IMR-90 (cell line): ENCODE results near the gene PATJ. TPM values are rescaled to one million over a fixed set of nuclear protein-coding genes. Genes with fewer than 3 reads are reported as not detected.

Experiments
- ATAC-seq: fragments of 200-7000 bp; cut with Tn5 transposase; 2 replicates; pipeline ENCODE4 v1.9.1; 2020; ENCODE audit warnings: low read depth, mild to moderate bottlenecking, moderate library complexity
- BruUV-seq: library from RNA; stranded (reverse); fragments of 400-500 nt; replicated peaks from 2 replicates; lab custom pipeline; 2021; lab: Mats Ljungman, UMichigan
- CTCF ChIA-PET: fragments of 300-600 bp; formaldehyde crosslinking; extraction: SDS; loops from one replicate; lab custom pipeline; 2021; ENCODE audit warnings: antibody characterized with exemption; lab: Yijun Ruan, JAX
- POLR2A ChIA-PET: fragments of 300-600 bp; sonication (Branson Sonifier 250); formaldehyde crosslinking; loops from one replicate; lab custom pipeline; 2022; ENCODE audit warnings: antibody characterized with exemption; ENCODE audit not compliant: unreplicated experiment; lab: Charles Lee
- DNase-seq: peaks from one replicate; pipeline ENCODE4 v3.0.0; 2013
- H2AFZ ChIP-seq: replicated peaks from 2 replicates; pipeline ENCODE3; 2013; ENCODE audit warnings: low read length, mild to moderate bottlenecking; ENCODE audit not compliant: poor library complexity
- H2AK5ac ChIP-seq: 2 replicates; pipeline ENCODE4 v1.6.1; 2013; ENCODE audit warnings: low read depth, low read length, inconsistent platforms
- H2AK9ac ChIP-seq: replicated peaks from 2 replicates; pipeline ENCODE3; 2013; ENCODE audit warnings: mild to moderate bottlenecking, low read depth, low read length, moderate library complexity; ENCODE audit not compliant: poor library complexity
- H2BK120ac ChIP-seq: 2 replicates; pipeline ENCODE4 v1.6.1; 2013; ENCODE audit warnings: low read depth, low read length, inconsistent platforms
- H2BK15ac ChIP-seq: 3 replicates; pipeline ENCODE4 v1.6.1; 2013; ENCODE audit warnings: low read depth, low read length, inconsistent platforms
- H2BK20ac ChIP-seq: 2 replicates; pipeline ENCODE4 v1.6.1; 2013; ENCODE audit warnings: low read depth, mild to moderate bottlenecking, inconsistent platforms, low read length, moderate library complexity
- H2BK5ac ChIP-seq: 2 replicates; pipeline ENCODE4 v1.6.1; 2013; ENCODE audit warnings: mild to moderate bottlenecking, low read depth, low read length, inconsistent platforms; ENCODE audit not compliant: poor library complexity, severe bottlenecking
- H3K14ac ChIP-seq: replicated peaks from 2 replicates; pipeline ENCODE4 v1.6.1; 2013; ENCODE audit warnings: low read depth, low read length, inconsistent platforms
- H3K18ac ChIP-seq: 2 replicates; pipeline ENCODE4 v1.6.1; 2013; ENCODE audit warnings: low read depth, low read length, control low read depth
- H3K23ac ChIP-seq: 2 replicates; pipeline ENCODE4 v1.6.1; 2013; ENCODE audit warnings: low read depth, low read length, inconsistent platforms
- H3K27ac ChIP-seq: 2 replicates; pipeline ENCODE4 v1.5.1; 2013; ENCODE audit warnings: mild to moderate bottlenecking, control low read depth, low read length; ENCODE audit not compliant: insufficient read depth
- H3K27me3 ChIP-seq: 2 replicates; pipeline ENCODE4 v1.6.1; 2013; ENCODE audit warnings: low read length; ENCODE audit not compliant: control insufficient read depth, insufficient read depth
- H3K36me3 ChIP-seq: 2 replicates; pipeline ENCODE4 v1.6.1; 2013; ENCODE audit warnings: low read length, mixed read lengths; ENCODE audit not compliant: control insufficient read depth, insufficient read depth
- H3K4ac ChIP-seq: 2 replicates; pipeline ENCODE4 v1.6.1; 2013; ENCODE audit warnings: low read depth, low read length, inconsistent platforms
- H3K4me1 ChIP-seq: 2 replicates; pipeline ENCODE4 v1.6.1; 2013; ENCODE audit warnings: low read length, mixed read lengths; ENCODE audit not compliant: control insufficient read depth, insufficient read depth
- H3K4me2 ChIP-seq: 2 replicates; pipeline ENCODE4 v1.6.1; 2013; ENCODE audit warnings: low read depth, mild to moderate bottlenecking, control low read depth, low read length, moderate library complexity
- H3K4me3 ChIP-seq: 2 replicates; pipeline ENCODE4 v1.5.1; 2013; ENCODE audit warnings: low read depth, mild to moderate bottlenecking, control low read depth, low read length, moderate library complexity; ENCODE audit not compliant: insufficient read depth
- H3K56ac ChIP-seq: 2 replicates; pipeline ENCODE4 v1.6.1; 2013; ENCODE audit warnings: low read length, inconsistent platforms; ENCODE audit not compliant: insufficient read depth; ENCODE audit errors: extremely low read depth
- H3K79me1 ChIP-seq, 2 experiments: 2 replicates each; pipeline ENCODE4 v1.6.1; 2013; ENCODE audit warnings: low read length in 2 of 2, inconsistent platforms in 1 of 2, low read depth in 1 of 2
- H3K9ac ChIP-seq: 2 replicates; pipeline ENCODE4 v1.6.1; 2013; ENCODE audit warnings: low read depth, low read length, control low read depth
- H3K9me1 ChIP-seq: 2 replicates; pipeline ENCODE4 v1.6.1; 2013; ENCODE audit warnings: low read length, inconsistent platforms; ENCODE audit not compliant: insufficient read depth
- H3K9me3 ChIP-seq: 2 replicates; pipeline ENCODE4 v1.6.1; 2013; ENCODE audit warnings: low read length; ENCODE audit not compliant: control insufficient read depth, insufficient read depth
- H4K20me1 ChIP-seq: 2 replicates; pipeline ENCODE4 v1.6.1; 2013; ENCODE audit warnings: low read length, inconsistent platforms; ENCODE audit not compliant: insufficient read depth
- H4K5ac ChIP-seq: 2 replicates; pipeline ENCODE4 v1.6.1; 2013; ENCODE audit warnings: mild to moderate bottlenecking, low read depth, low read length, control low read depth
- H4K8ac ChIP-seq, 2 experiments: 2 replicates each; pipeline ENCODE4 v1.6.1; 2013; ENCODE audit warnings: low read depth in 2 of 2, low read length in 2 of 2, control low read depth in 1 of 2, inconsistent platforms in 1 of 2
- H4K91ac ChIP-seq: 2 replicates; pipeline ENCODE4 v1.6.1; 2013; ENCODE audit warnings: low read depth, low read length, inconsistent platforms; ENCODE audit not compliant: insufficient read depth
- BHLHE40 ChIP-seq: fragments of 150-350 bp; IDR thresholded peaks from 2 replicates; pipeline ENCODE4 v1.6.1; 2016; ENCODE audit warnings: mild to moderate bottlenecking, low read depth, low read length
- CEBPB ChIP-seq: IDR thresholded peaks from 2 replicates; pipeline ENCODE4 v1.6.1; 2012; ENCODE audit warnings: low read depth, low read length, improper control_type of control experiment
- CHD1 ChIP-seq: IDR thresholded peaks from 2 replicates; pipeline ENCODE4 v1.6.1; 2012; ENCODE audit warnings: low read depth, low read length, improper control_type of control experiment
- CTCF ChIP-seq: conservative IDR thresholded peaks from 2 replicates; pipeline ENCODE4 v1.5.1; 2012; ENCODE audit warnings: mild to moderate bottlenecking, low read depth, low read length, improper control_type of control experiment
- ELK1 ChIP-seq: fragments of 150-350 bp; IDR thresholded peaks from 2 replicates; pipeline ENCODE4 v1.6.1; 2016; ENCODE audit warnings: low read depth, mild to moderate bottlenecking, low read length, moderate library complexity, borderline replicate concordance
- FOS ChIP-seq: fragments of 150-350 bp; IDR thresholded peaks from 2 replicates; pipeline ENCODE4 v1.6.1; 2016; ENCODE audit warnings: low read depth, low read length
- MAFK ChIP-seq: IDR thresholded peaks from 2 replicates; pipeline ENCODE4 v1.6.1; 2012; ENCODE audit warnings: low read depth, low read length, improper control_type of control experiment
- MAZ ChIP-seq: IDR thresholded peaks from 2 replicates; pipeline ENCODE4 v1.6.1; 2012; ENCODE audit warnings: low read depth, mild to moderate bottlenecking, low read length, improper control_type of control experiment, moderate library complexity, borderline replicate concordance
- MXI1 ChIP-seq: IDR thresholded peaks from 2 replicates; pipeline ENCODE4 v1.6.1; 2012; ENCODE audit warnings: low read depth, mild to moderate bottlenecking, low read length, moderate library complexity, borderline replicate concordance
- NFE2L2 ChIP-seq: fragments of 150-350 bp; IDR thresholded peaks from 2 replicates; pipeline ENCODE4 v1.6.1; 2016; ENCODE audit warnings: low read depth, mild to moderate bottlenecking, low read length
- POLR2A ChIP-seq: IDR thresholded peaks from 2 replicates; pipeline ENCODE4 v1.6.1; 2012; ENCODE audit warnings: mild to moderate bottlenecking, low read depth, low read length
- RAD21 ChIP-seq: IDR thresholded peaks from 2 replicates; pipeline ENCODE4 v1.6.1; 2012; ENCODE audit warnings: low read length, improper control_type of control experiment
- RCOR1 ChIP-seq: IDR thresholded peaks from 2 replicates; pipeline ENCODE4 v1.6.1; 2012; ENCODE audit warnings: mild to moderate bottlenecking, low read length, improper control_type of control experiment; ENCODE audit not compliant: insufficient replicate concordance
- RFX5 ChIP-seq: IDR thresholded peaks from 2 replicates; pipeline ENCODE4 v1.8.0; 2012; ENCODE audit warnings: low read depth, mild to moderate bottlenecking, low read length, moderate library complexity
- SMC3 ChIP-seq: fragments of 150-350 bp; IDR thresholded peaks from 2 replicates; pipeline ENCODE4 v1.6.1; 2016; ENCODE audit warnings: low read depth, mild to moderate bottlenecking, antibody characterized with exemption, low read length, moderate library complexity
- USF2 ChIP-seq: fragments of 150-350 bp; IDR thresholded peaks from 2 replicates; pipeline ENCODE4 v1.6.1; 2017; ENCODE audit warnings: mild to moderate bottlenecking, antibody characterized with exemption, low read length, low read depth
- WGBS, 2 experiments: methylation state at CpG; one replicate each; pipeline versions ENCODE4 v1.1.5 to v1.1.7; 2013; ENCODE audit warnings: missing lambda C conversion rate in 2 of 2; ENCODE audit not compliant: insufficient read length in 1 of 2; ENCODE audit errors: extremely low coverage in 2 of 2; 5-methylcytosine and 5-hydroxymethylcytosine counted together
- dilution Hi-C: fragments of 300-500 bp; cut with HindIII; formaldehyde crosslinking; loops from one replicate; pipeline ENCODE4 v1.14.3; 2018; ENCODE audit warnings: low sequenced_read_pairs; ENCODE audit not compliant: unreplicated experiment
- in situ Hi-C: fragments of 300-500 bp; cut with MboI; formaldehyde crosslinking; loops from 3 replicates; pipeline ENCODE4 v1.14.3; 2019; ENCODE audit warnings: low sequenced_read_pairs, inconsistent platforms, mixed read lengths
- intact Hi-C: fragments of 100-400 bp; cut with micrococcal nuclease; formaldehyde crosslinking; loops from 2 replicates; pipeline ENCODE4 v1.10.0; 2022
- polyA plus RNA-seq, 3 experiments: library from polyadenylated mRNA; depleted of rRNA; stranded (reverse); fragments of >200 nt; gene quantifications; 2 replicates each; pipeline ENCODE4 v1.2.3, GENCODE V29; 2012; ENCODE audit warnings: low replicate concordance in 1 of 3
- total RNA-seq: library from RNA; depleted of rRNA; stranded (reverse); fragments of >200 nt; gene quantifications from 2 replicates; pipeline ENCODE4 v1.2.3, GENCODE V29; 2012

PATJ gene
- total and polyA plus RNA-seq, 2 of the 4 experiments (the other 2 are of a cell fraction), result 2.0 to 3.4 TPM

- Histone ChIP-seq H3K18ac (no peak overlapping the region), H2AFZ (no peak overlapping the region), H3K79me1 (no peaks in the 10 kb centered on the region), H2AK9ac (no peak overlapping the region), H2AK5ac (no peak overlapping the region), H3K56ac (no peak overlapping the region), H2BK20ac (no peak overlapping the region), H4K8ac (no peak overlapping the region), H3K9me3 (no peaks in the 10 kb centered on the region), H4K91ac (no peak overlapping the region), H3K27me3 (no peaks in the 10 kb centered on the region), H2BK5ac (no peak overlapping the region), H3K36me3 (no peaks in the 10 kb centered on the region), H3K9ac (no peak overlapping the region), H3K14ac (no peak overlapping the region), H3K4me2 (no peak overlapping the region), H3K23ac (no peak overlapping the region), H2BK120ac (no peak overlapping the region), H3K4me1 (no peaks in the 10 kb centered on the region), H3K9me1 (peaks cover 3% of the 10 kb centered on the region; the same call in 1 of the 2 replicates), H3K27ac (no peak overlapping the region), H3K4me3 (no peak overlapping the region), H4K5ac (no peak overlapping the region), H4K20me1 (no peaks in the 10 kb centered on the region), H3K4ac (no peak overlapping the region), H2BK15ac (no peak overlapping the region)
- ChIA-PET POLR2A (no interaction called here), CTCF (no interaction called here)
- no peak for DNase-seq
- dilution Hi-C loops, result no loop called here
- TF ChIP-seq CTCF (no peak), NFE2L2 (no peak), ELK1 (no peak), CHD1 (no peak), MAFK (no peak), BHLHE40 (no peak), MXI1 (no peak), USF2 (no peak), RAD21 (no peak), MAZ (no peak), SMC3 (no peak), CEBPB (no peak), POLR2A (no peak), FOS (no peak), RFX5 (no peak), RCOR1 (no peak)
- ATAC-seq, result no peak
- intact Hi-C loops, result no loop called here
- in situ Hi-C loops, result no loop called here
- no CpG with 5 or more reads among the region's 3 CpGs for WGBS, 2 experiments
- no TSS peak for BruUV-seq
These were observed 145.0 kb downstream of the PATJ start for GRCh38 chr1:61887076-61887867.
